GM23338 (cell line): ENCODE measurements around the gene SMIM7. TPM values are rescaled to one million over a fixed set of nuclear protein-coding genes. Genes with fewer than 3 reads are reported as not detected.

ENCODE experiments used
- ATAC-seq: fragments of 200-7000 bp; cut with Tn5 transposase; 3 replicates; pipeline ENCODE4 v1.9.1; 2020
- DNase-seq: peaks from one replicate; pipeline ENCODE4 v3.0.0-alpha.2; 2015; ENCODE audit warnings: low spot score
- H2AFZ ChIP-seq: fragments of 200-600 bp; sonication (generic); 2 replicates; pipeline ENCODE4 v1.8.0; 2016; ENCODE audit warnings: antibody characterized with exemption, mild to moderate bottlenecking, moderate library complexity
- H3F3A ChIP-seq: fragments of 200-600 bp; sonication (generic); replicated peaks from 2 replicates; pipeline ENCODE4 v1.8.0; 2017; ENCODE audit warnings: antibody characterized with exemption, mixed run types, low read depth
- H3K27ac ChIP-seq: fragments of 200-600 bp; sonication (generic); 2 replicates; pipeline ENCODE4 v1.6.1; 2016; ENCODE audit warnings: low read depth
- H3K27me3 ChIP-seq: fragments of 200-600 bp; sonication (generic); 2 replicates; pipeline ENCODE4 v1.8.0; 2016; ENCODE audit warnings: mild to moderate bottlenecking, mixed run types, moderate library complexity; ENCODE audit not compliant: insufficient read depth
- H3K36me3 ChIP-seq: fragments of 200-600 bp; sonication (generic); 2 replicates; pipeline ENCODE4 v1.8.0; 2016; ENCODE audit warnings: mild to moderate bottlenecking; ENCODE audit not compliant: insufficient read depth
- H3K4me1 ChIP-seq: fragments of 200-600 bp; sonication (generic); 2 replicates; pipeline ENCODE4 v1.8.0; 2016; ENCODE audit warnings: mild to moderate bottlenecking, moderate library complexity; ENCODE audit not compliant: insufficient read depth
- H3K4me2 ChIP-seq: fragments of 200-600 bp; sonication (generic); 2 replicates; pipeline ENCODE4 v1.7.1; 2017; ENCODE audit warnings: mixed run types
- H3K4me3 ChIP-seq: fragments of 200-600 bp; sonication (generic); 2 replicates; pipeline ENCODE4 v1.6.1; 2016; ENCODE audit warnings: mixed run types
- H3K79me2 ChIP-seq: fragments of 200-600 bp; sonication (generic); replicated peaks from 2 replicates; pipeline ENCODE4 v1.8.0; 2017; ENCODE audit warnings: mild to moderate bottlenecking; ENCODE audit not compliant: insufficient read depth
- H3K9me2 ChIP-seq: fragments of 200-600 bp; sonication (generic); 2 replicates; pipeline ENCODE4 v1.8.0; 2017; ENCODE audit not compliant: insufficient read depth
- H4K20me1 ChIP-seq: fragments of 200-600 bp; sonication (generic); replicated peaks from 2 replicates; pipeline ENCODE4 v1.8.0; 2017; ENCODE audit warnings: mild to moderate bottlenecking; ENCODE audit not compliant: insufficient read depth
- H3K27ac Mint-ChIP-seq: 2 replicates; pipeline ENCODE4 v1.8.0; 2020; ENCODE audit warnings: inconsistent platforms, mild to moderate bottlenecking, moderate library complexity, mixed read lengths
- H3K27me3 Mint-ChIP-seq: 3 replicates; pipeline ENCODE4 v1.8.0; 2022; ENCODE audit warnings: low read depth, mild to moderate bottlenecking, moderate library complexity, mixed read lengths, inconsistent platforms; ENCODE audit not compliant: insufficient read depth, poor library complexity
- H3K36me3 Mint-ChIP-seq: 3 replicates; pipeline ENCODE4 v1.8.0; 2021; ENCODE audit warnings: low read depth, mild to moderate bottlenecking, inconsistent platforms, moderate library complexity, mixed read lengths
- H3K4me1 Mint-ChIP-seq: 3 replicates; pipeline ENCODE4 v1.8.0; 2020; ENCODE audit warnings: mild to moderate bottlenecking, inconsistent platforms, mixed read lengths
- H3K4me3 Mint-ChIP-seq: 3 replicates; pipeline ENCODE4 v1.8.0; 2021; ENCODE audit warnings: moderate library complexity, mild to moderate bottlenecking, inconsistent platforms, mixed read lengths
- H3K9me3 Mint-ChIP-seq: 3 replicates; pipeline ENCODE4 v1.8.0; 2020; ENCODE audit warnings: moderate library complexity, mild to moderate bottlenecking, inconsistent platforms, mixed read lengths
- CREB1 ChIP-seq: fragments of 250-450 bp; sonication (Bioruptor Pico); IDR thresholded peaks from 2 replicates; pipeline ENCODE4 v1.5.0; 2020; ENCODE audit warnings: low read depth, mild to moderate bottlenecking, moderate library complexity
- JUNB ChIP-seq: IDR thresholded peaks from one replicate; pipeline ENCODE4 v1.6.1; 2016; ENCODE audit warnings: antibody characterized with exemption; ENCODE audit not compliant: unreplicated experiment
- polyA plus RNA-seq: library from polyadenylated mRNA; unstranded; fragments of >200 nt; fragmentation: Nextera tagmentation; extraction: Ambion mirVana; gene quantifications from 2 replicates; pipeline ENCODE4 v1.2.1, GENCODE V29; 2016
- total RNA-seq: library from RNA; depleted of rRNA; stranded (reverse); fragments of >200 nt; shearing (Covaris generic); gene quantifications from 2 replicates; pipeline ENCODE4 v1.2.3, GENCODE V29; 2014
- TF ChIP-seq, protein P1 (sequence below), 2 experiments: fragments of 200-600 bp in 1 of 2; sonication (generic) in 1 of 2; conservative IDR thresholded peaks; 2 replicates each; pipeline versions ENCODE4 v1.5.1 to v1.6.1; 2016 to 2017; ENCODE audit warnings: antibody characterized with exemption in 2 of 2, low read depth in 2 of 2, mild to moderate bottlenecking in 2 of 2, moderate library complexity in 1 of 2
- TF ChIP-seq, protein P2 (sequence below): fragments of 250-450 bp; sonication (Bioruptor Pico); IDR thresholded peaks from 2 replicates; pipeline ENCODE4 v1.5.0; 2020; ENCODE audit warnings: mild to moderate bottlenecking, moderate library complexity
- TF ChIP-seq, protein P3 (sequence below): IDR thresholded peaks from 2 replicates; pipeline ENCODE4 v1.6.1; 2016; ENCODE audit warnings: antibody characterized with exemption

SMIM7 gene
- total and polyA plus RNA-seq, 2 experiments from 2014 or later = 81.7 to 84.5 TPM

GRCh38 chr19:16615808-16616207 is 44.1 kb downstream of the SMIM7 start (continued):
- TF ChIP-seq, protein P1, sequence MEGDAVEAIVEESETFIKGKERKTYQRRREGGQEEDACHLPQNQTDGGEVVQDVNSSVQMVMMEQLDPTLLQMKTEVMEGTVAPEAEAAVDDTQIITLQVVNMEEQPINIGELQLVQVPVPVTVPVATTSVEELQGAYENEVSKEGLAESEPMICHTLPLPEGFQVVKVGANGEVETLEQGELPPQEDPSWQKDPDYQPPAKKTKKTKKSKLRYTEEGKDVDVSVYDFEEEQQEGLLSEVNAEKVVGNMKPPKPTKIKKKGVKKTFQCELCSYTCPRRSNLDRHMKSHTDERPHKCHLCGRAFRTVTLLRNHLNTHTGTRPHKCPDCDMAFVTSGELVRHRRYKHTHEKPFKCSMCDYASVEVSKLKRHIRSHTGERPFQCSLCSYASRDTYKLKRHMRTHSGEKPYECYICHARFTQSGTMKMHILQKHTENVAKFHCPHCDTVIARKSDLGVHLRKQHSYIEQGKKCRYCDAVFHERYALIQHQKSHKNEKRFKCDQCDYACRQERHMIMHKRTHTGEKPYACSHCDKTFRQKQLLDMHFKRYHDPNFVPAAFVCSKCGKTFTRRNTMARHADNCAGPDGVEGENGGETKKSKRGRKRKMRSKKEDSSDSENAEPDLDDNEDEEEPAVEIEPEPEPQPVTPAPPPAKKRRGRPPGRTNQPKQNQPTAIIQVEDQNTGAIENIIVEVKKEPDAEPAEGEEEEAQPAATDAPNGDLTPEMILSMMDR (conservative IDR thresholded peaks at IDR 0.05; ENCODE audit: low read depth in 2 of 2) = no peak
- TF ChIP-seq, protein P2, sequence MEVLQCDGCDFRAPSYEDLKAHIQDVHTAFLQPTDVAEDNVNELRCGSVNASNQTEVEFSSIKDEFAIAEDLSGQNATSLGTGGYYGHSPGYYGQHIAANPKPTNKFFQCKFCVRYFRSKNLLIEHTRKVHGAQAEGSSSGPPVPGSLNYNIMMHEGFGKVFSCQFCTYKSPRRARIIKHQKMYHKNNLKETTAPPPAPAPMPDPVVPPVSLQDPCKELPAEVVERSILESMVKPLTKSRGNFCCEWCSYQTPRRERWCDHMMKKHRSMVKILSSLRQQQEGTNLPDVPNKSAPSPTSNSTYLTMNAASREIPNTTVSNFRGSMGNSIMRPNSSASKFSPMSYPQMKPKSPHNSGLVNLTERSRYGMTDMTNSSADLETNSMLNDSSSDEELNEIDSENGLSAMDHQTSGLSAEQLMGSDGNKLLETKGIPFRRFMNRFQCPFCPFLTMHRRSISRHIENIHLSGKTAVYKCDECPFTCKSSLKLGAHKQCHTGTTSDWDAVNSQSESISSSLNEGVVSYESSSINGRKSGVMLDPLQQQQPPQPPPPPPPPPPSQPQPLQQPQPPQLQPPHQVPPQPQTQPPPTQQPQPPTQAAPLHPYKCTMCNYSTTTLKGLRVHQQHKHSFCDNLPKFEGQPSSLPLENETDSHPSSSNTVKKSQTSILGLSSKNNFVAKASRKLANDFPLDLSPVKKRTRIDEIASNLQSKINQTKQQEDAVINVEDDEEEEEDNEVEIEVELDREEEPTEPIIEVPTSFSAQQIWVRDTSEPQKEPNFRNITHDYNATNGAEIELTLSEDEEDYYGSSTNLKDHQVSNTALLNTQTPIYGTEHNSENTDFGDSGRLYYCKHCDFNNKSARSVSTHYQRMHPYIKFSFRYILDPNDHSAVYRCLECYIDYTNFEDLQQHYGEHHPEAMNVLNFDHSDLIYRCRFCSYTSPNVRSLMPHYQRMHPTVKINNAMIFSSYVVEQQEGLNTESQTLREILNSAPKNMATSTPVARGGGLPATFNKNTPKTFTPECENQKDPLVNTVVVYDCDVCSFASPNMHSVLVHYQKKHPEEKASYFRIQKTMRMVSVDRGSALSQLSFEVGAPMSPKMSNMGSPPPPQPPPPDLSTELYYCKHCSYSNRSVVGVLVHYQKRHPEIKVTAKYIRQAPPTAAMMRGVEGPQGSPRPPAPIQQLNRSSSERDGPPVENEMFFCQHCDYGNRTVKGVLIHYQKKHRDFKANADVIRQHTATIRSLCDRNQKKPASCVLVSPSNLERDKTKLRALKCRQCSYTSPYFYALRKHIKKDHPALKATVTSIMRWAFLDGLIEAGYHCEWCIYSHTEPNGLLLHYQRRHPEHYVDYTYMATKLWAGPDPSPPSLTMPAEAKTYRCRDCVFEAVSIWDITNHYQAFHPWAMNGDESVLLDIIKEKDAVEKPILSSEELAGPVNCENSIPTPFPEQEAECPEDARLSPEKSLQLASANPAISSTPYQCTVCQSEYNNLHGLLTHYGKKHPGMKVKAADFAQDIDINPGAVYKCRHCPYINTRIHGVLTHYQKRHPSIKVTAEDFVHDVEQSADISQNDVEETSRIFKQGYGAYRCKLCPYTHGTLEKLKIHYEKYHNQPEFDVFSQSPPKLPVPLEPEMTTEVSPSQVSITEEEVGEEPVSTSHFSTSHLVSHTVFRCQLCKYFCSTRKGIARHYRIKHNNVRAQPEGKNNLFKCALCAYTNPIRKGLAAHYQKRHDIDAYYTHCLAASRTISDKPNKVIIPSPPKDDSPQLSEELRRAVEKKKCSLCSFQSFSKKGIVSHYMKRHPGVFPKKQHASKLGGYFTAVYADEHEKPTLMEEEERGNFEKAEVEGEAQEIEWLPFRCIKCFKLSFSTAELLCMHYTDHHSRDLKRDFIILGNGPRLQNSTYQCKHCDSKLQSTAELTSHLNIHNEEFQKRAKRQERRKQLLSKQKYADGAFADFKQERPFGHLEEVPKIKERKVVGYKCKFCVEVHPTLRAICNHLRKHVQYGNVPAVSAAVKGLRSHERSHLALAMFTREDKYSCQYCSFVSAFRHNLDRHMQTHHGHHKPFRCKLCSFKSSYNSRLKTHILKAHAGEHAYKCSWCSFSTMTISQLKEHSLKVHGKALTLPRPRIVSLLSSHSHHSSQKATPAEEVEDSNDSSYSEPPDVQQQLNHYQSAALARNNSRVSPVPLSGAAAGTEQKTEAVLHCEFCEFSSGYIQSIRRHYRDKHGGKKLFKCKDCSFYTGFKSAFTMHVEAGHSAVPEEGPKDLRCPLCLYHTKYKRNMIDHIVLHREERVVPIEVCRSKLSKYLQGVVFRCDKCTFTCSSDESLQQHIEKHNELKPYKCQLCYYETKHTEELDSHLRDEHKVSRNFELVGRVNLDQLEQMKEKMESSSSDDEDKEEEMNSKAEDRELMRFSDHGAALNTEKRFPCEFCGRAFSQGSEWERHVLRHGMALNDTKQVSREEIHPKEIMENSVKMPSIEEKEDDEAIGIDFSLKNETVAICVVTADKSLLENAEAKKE (CRISPR knock-in tag) = no peak

DNA sequence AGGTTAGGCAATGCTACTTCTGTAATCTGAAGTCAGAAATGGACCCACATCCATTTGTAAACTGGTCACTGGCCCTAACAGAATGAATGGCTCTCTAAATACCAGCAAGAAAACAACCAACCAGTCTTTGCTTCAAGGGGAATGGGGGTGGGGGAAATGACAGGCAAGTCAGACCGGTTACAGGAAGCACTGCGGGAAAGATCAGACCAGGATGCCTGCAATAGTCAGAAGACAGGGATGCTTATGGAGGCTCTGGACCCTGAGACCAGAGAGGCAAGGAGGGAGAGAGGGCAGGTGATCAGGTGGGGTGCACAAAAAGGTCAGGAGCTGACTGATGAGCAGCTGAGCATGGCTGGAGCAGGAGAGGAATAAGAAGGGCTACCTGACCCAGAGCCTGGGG is 45.0 kb downstream of the SMIM7 start:
- peaks cover 8% of the 10 kb centered on the region for H3K27me3 Mint-ChIP-seq
- peaks cover 6% of the 10 kb centered on the region; the same call in 1 of the 2 replicates for H3K4me1 ChIP-seq
- DNase-seq (no peak), ATAC-seq (peak; percentile 11; the same call in 2 of the 3 replicates)
- H3K9me3 Mint-ChIP-seq = no peaks in the 10 kb centered on the region
- peaks cover 38% of the 10 kb centered on the region for H3K4me1 Mint-ChIP-seq
- no peak for TF ChIP-seq CREB1 (CRISPR knock-in tag)
- TF ChIP-seq, protein P1 (conservative IDR thresholded peaks at IDR 0.05; ENCODE audit: low read depth in 2 of 2) = no peak
- TF ChIP-seq, protein P3, sequence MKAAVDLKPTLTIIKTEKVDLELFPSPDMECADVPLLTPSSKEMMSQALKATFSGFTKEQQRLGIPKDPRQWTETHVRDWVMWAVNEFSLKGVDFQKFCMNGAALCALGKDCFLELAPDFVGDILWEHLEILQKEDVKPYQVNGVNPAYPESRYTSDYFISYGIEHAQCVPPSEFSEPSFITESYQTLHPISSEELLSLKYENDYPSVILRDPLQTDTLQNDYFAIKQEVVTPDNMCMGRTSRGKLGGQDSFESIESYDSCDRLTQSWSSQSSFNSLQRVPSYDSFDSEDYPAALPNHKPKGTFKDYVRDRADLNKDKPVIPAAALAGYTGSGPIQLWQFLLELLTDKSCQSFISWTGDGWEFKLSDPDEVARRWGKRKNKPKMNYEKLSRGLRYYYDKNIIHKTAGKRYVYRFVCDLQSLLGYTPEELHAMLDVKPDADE = no peak
- TF ChIP-seq JUNB = no peak
- H3K27ac Mint-ChIP-seq = no peak overlapping the region
- no peak overlapping the region for H3K4me3 ChIP-seq
- no peaks in the 10 kb centered on the region for H3K27me3 ChIP-seq
- H3K9me2 ChIP-seq = 0 out of 2 replicates have a peak, but pooled peaks cover 6% of the 10 kb centered on the region
- no peak overlapping the region for H3K27ac ChIP-seq
- no peak overlapping the region for H3K4me3 Mint-ChIP-seq
- no peaks in the 10 kb centered on the region; the same call in 2 of the 3 replicates for H3K36me3 Mint-ChIP-seq
- H2AFZ ChIP-seq = no peak overlapping the region
- no peaks in the 10 kb centered on the region for H3K36me3 ChIP-seq
- peaks cover 53% of the 10 kb centered on the region for H4K20me1 ChIP-seq
- H3F3A ChIP-seq = no peaks in the 10 kb centered on the region
- no peak overlapping the region for H3K4me2 ChIP-seq
- H3K79me2 ChIP-seq = peaks cover 100% of the 10 kb centered on the region
